Coronary artery (tissue), 2 donors: ENCODE data around the gene KRT40.

Experiments used
- DNase-seq: peaks from one replicate; pipeline ENCODE4 v3.0.0-alpha.2; 2017; ENCODE audit warnings: low spot score
- H3K27ac ChIP-seq, 2 donors: fragments of 200-600 bp; sonication (generic); one replicate each; pipeline ENCODE4 v1.5.1; 2016 to 2019
- H3K4me3 ChIP-seq: fragments of 200-600 bp; sonication (generic); 2 replicates; pipeline ENCODE4 v1.5.1; 2016; ENCODE audit warnings: mild to moderate bottlenecking, moderate library complexity
- TF ChIP-seq, protein P1 (sequence below): fragments of 200-600 bp; sonication (generic); IDR thresholded peaks from one replicate; pipeline ENCODE4 v1.5.1; 2019; ENCODE audit warnings: antibody characterized with exemption

Gene KRT40

DNA sequence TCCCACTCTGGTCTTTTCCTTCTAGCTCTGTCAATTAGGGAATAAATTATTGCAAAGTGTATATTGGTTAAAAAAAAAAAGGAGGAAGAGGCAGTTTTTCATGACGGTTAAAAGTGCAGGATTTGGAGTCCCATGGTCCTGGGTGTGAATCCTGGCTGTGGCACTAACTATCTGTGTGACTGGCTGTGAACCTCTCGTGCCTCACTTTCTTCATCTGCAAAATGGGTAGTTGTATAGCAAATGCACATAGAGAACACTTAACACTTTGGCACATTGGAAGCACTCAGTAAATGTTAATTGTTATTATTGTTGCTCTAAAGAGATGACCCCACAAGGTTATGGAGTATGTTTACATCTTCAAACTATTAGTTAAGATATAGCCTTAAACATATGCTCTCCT, 36.2 kb downstream of the KRT40 start:
- Histone ChIP-seq H3K27ac (no peak overlapping the region), H3K4me3 (no peak overlapping the region)
- TF ChIP-seq, protein P1, sequence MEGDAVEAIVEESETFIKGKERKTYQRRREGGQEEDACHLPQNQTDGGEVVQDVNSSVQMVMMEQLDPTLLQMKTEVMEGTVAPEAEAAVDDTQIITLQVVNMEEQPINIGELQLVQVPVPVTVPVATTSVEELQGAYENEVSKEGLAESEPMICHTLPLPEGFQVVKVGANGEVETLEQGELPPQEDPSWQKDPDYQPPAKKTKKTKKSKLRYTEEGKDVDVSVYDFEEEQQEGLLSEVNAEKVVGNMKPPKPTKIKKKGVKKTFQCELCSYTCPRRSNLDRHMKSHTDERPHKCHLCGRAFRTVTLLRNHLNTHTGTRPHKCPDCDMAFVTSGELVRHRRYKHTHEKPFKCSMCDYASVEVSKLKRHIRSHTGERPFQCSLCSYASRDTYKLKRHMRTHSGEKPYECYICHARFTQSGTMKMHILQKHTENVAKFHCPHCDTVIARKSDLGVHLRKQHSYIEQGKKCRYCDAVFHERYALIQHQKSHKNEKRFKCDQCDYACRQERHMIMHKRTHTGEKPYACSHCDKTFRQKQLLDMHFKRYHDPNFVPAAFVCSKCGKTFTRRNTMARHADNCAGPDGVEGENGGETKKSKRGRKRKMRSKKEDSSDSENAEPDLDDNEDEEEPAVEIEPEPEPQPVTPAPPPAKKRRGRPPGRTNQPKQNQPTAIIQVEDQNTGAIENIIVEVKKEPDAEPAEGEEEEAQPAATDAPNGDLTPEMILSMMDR = no peak
- DNase-seq = no peak

DNA sequence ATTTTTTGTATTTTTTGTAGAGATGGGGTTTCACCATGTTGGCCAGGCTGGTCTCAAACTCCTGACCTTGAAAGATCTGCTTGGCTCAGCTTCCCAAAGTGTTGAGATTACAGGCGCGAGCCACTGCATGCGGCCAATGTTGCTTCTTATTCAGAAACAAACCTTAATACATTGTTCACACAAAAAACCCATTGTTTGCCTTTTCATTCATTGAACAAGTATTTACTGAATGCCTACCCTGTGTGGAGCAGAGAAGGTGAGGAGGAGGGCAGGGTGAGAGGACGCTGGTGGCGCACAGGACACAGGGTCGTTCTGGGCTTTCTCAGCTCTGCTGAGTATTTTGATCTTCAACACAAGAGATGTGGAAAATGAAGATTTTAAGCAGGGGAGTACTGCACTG, 38.7 kb downstream of the KRT40 start:
- no peak for DNase-seq
- H3K4me3 ChIP-seq = no peak overlapping the region
- TF ChIP-seq, protein P1 = no peak
- no peak overlapping the region for H3K27ac ChIP-seq

DNA sequence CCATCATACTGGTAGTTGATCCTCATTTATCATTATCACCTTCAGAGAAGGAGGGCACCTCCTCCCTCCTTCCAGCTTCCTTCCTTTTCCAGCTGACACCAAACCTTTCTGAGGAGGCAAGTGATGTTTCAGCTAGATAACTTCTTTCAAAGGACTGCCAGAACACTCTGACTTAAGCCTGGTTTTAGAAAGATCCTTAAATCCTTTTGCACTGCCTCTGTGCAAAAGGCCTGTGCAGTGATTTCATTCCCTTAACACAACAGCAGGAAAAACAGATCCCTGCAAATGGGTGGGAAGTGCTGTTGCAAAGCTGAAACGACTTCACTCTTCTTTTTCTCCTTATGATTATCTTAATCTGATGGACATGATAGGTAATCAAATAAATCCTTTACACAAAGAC, 39.6 kb downstream of the KRT40 start:
- Histone ChIP-seq H3K4me3 (no peak overlapping the region), H3K27ac (no peak overlapping the region)
- no peak for DNase-seq
- TF ChIP-seq, protein P1 = no peak

DNA sequence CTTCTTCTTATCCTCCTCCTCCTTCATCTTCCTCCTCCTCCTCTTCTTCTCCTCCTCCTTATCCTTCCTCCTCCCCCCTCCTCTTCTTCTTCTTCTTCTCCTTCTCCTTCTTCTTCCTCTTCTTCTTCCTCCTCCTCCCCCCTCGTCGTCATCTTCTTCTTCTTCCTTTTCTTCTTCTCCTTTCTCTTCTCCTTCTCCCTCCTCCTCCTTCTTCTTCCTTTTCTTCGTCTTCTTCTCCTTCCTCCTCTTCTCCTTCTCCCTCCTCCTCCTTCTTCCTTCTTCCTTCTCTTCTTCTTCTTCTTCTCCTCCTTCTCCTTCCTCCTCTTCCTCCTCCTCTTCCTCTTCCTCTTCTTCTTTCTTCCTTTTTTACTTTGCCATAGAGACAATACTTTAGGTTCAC, 41.6 kb downstream of the KRT40 start:
- no peak for DNase-seq
- TF ChIP-seq, protein P1 = no peak
- no peak overlapping the region for H3K27ac ChIP-seq
- H3K4me3 ChIP-seq = no peak overlapping the region

DNA sequence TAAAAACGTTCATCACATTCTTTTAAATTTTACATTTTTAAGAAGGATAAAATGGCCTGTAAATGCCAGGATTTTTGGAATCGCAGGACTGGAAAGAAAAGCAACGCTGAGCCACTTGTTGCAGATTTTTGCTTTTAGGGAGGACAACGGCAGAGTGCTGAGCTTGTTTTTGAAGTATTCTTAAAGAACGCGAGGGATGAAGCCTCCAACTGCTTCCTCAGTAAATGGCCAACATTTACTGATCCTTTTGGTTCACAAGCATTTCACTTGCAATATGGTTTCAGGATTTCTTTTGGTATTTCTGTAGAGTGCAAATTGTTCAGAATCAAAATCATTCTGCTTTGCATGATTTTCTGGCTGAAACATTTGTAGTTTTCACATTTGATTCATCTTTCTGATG, 43.9 kb downstream of the KRT40 start:
- Histone ChIP-seq H3K27ac (no peak overlapping the region), H3K4me3 (no peak overlapping the region)
- DNase-seq = no peak
- TF ChIP-seq, protein P1 = no peak

DNA sequence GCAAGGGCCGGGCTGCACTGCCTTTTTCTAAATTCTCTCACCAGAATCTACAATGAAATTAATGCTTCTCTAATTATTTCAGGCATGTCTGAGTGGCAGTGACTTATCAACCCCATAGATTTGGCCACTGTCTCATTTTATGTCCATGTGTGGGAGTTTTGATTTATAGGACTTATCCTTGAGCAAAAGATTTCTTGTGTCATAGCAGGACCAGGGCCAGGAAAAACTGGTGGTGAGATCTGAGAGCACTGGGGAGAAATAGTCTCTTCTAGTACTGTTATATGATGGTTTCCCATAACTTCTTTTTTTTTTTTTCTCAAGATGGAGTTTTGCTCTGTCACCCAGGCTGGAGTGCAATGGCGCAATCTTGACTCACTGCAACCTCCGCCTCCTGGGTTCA, 45.1 kb downstream of the KRT40 start:
- Histone ChIP-seq H3K4me3 (no peak overlapping the region), H3K27ac (no peak overlapping the region)
- no peak for DNase-seq
- TF ChIP-seq, protein P1 = no peak

DNA sequence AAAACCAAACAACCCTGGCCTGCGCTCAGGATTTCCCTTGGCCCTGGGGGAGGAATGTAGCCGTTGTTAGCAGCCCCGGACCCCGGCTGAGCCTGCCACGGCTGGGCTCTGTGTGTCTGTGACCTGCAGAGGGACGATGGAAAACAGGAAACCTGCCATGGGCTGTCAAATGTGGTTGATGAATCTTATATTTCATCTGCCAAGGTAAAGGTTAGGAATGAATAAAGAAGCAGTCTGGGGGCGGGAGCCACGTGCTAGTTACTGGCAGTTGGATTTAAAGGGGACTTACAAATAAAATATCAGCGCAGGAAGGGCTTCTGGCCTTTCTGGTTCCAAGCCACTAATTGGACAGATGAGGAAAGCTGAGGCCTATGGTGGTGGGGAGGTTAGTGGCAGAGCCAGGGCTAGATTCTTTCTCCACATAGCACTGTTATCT, 46.7 kb downstream of the KRT40 start, which contains the start of gene KRT23:
TSS of gene KRT23 (minus strand) at position 263 of the 436 bp plus-strand sequence. CDS start 1,043 bp downstream, outside the sequence.
- Histone ChIP-seq H3K27ac (no peak within 1 kb of the TSS), H3K4me3 (no peak within 1 kb of the TSS)
- no peak for DNase-seq
- TF ChIP-seq, protein P1 = no peak
